Activated T-cell treated with anti-CD3 and anti-CD28 coated beads, Interleukin-2, amount 50 U/mL, for 1 hour (primary cell): ENCODE results near the gene VSIG4.

ENCODE experiments used
- DNase-seq: peaks from one replicate; pipeline ENCODE4 v3.0.0-alpha.2; 2020

The VSIG4 gene

GRCh38 chrX:66023385-66024091 is 16.3 kb downstream of the VSIG4 start:
- DNase-seq: no peak

- DNase-seq: no peak
These were observed 17.1 kb downstream of the VSIG4 start for GRCh38 chrX:66022632-66023384.

GRCh38 chrX:66021765-66022631 is 17.9 kb downstream of the VSIG4 start:
- DNase-seq: no peak

- DNase-seq: no peak
These were observed 18.5 kb downstream of the VSIG4 start for GRCh38 chrX:66021401-66021764.

GRCh38 chrX:66020631-66021334 is 19.1 kb downstream of the VSIG4 start:
- no peak for DNase-seq

GRCh38 chrX:66019974-66020373 is 19.9 kb downstream of the VSIG4 start:
- DNase-seq: no peak

GRCh38 chrX:66019310-66019652 is 20.6 kb downstream of the VSIG4 start:
- DNase-seq: no peak

GRCh38 chrX:66018585-66019309 is 21.1 kb downstream of the VSIG4 start:
- no peak for DNase-seq

GRCh38 chrX:66017659-66018170 is 22.2 kb downstream of the VSIG4 start:
- DNase-seq: no peak

- DNase-seq: no peak
These were observed 22.8 kb downstream of the VSIG4 start for GRCh38 chrX:66016905-66017658.

GRCh38 chrX:66015900-66016689 is 23.8 kb downstream of the VSIG4 start:
- no peak for DNase-seq

GRCh38 chrX:66015152-66015831 is 24.6 kb downstream of the VSIG4 start:
- no peak for DNase-seq

- no peak for DNase-seq
These were observed 25.3 kb downstream of the VSIG4 start for GRCh38 chrX:66014556-66014955.

- DNase-seq: no peak
These were observed 25.8 kb downstream of the VSIG4 start for GRCh38 chrX:66014084-66014483.

- DNase-seq: no peak
These were observed 26.6 kb downstream of the VSIG4 start for GRCh38 chrX:66013194-66013816.

GRCh38 chrX:66012094-66012534 is 27.8 kb downstream of the VSIG4 start:
- no peak for DNase-seq

GRCh38 chrX:66009231-66009845 is 30.5 kb downstream of the VSIG4 start:
- DNase-seq: no peak

- no peak for DNase-seq
These were observed 31.4 kb downstream of the VSIG4 start for GRCh38 chrX:66008328-66008970.
